Effector memory CD4-positive, alpha-beta T cell (primary cell): ENCODE measurements around the gene THOC6.
A peak's percentile ranks its signal among the peaks of the same experiment; 100 is the strongest.

ENCODE experiments used
- DNase-seq, 3 donors: peaks; one replicate each; pipeline ENCODE4 v3.0.0-alpha.2; 2020
- H3K27ac ChIP-seq: 2 replicates; pipeline ENCODE4 v1.7.0; 2013; ENCODE audit warnings: mild to moderate bottlenecking, low read length, moderate library complexity; ENCODE audit not compliant: insufficient read depth, poor library complexity, severe bottlenecking
- H3K27me3 ChIP-seq: replicated peaks from 2 replicates; pipeline ENCODE4 v1.7.0; 2013; ENCODE audit warnings: mild to moderate bottlenecking, low read length; ENCODE audit not compliant: insufficient read depth, control insufficient read depth, poor library complexity, severe bottlenecking
- H3K36me3 ChIP-seq: 2 replicates; pipeline ENCODE4 v1.7.0; 2013; ENCODE audit warnings: mild to moderate bottlenecking, low read length, moderate library complexity; ENCODE audit not compliant: control insufficient read depth, insufficient read depth
- H3K4me1 ChIP-seq: 2 replicates; pipeline ENCODE4 v1.7.0; 2013; ENCODE audit warnings: low read length, mild to moderate bottlenecking; ENCODE audit not compliant: control insufficient read depth, insufficient read depth, poor library complexity, severe bottlenecking
- H3K4me3 ChIP-seq: 2 replicates; pipeline ENCODE4 v1.7.0; 2013; ENCODE audit warnings: low read length, low read depth, mild to moderate bottlenecking; ENCODE audit not compliant: insufficient read depth, poor library complexity, severe bottlenecking
- H3K9me3 ChIP-seq: 2 replicates; pipeline ENCODE4 v1.7.0; 2013; ENCODE audit warnings: mild to moderate bottlenecking, low read length, moderate library complexity; ENCODE audit not compliant: control insufficient read depth

THOC6 gene

GRCh38 chr16:3014971-3015370 lies 8.9 kb upstream of the THOC6 start:
- Histone ChIP-seq H3K9me3 (no peaks in the 10 kb centered on the region), H3K4me3 (no peak overlapping the region), H3K4me1 (peaks cover 21% of the 10 kb centered on the region), H3K27me3 (peaks cover 8% of the 10 kb centered on the region), H3K36me3 (no peaks in the 10 kb centered on the region), H3K27ac (no peak overlapping the region)
- no peak for DNase-seq

- no peak overlapping the region for H3K4me3 ChIP-seq
- no peaks in the 10 kb centered on the region for H3K9me3 ChIP-seq
- no peak for DNase-seq
- H3K27me3 ChIP-seq: peaks cover 8% of the 10 kb centered on the region
- H3K4me1 ChIP-seq: peaks cover 29% of the 10 kb centered on the region
- no peaks in the 10 kb centered on the region for H3K36me3 ChIP-seq
- no peak overlapping the region for H3K27ac ChIP-seq
Observed at GRCh38 chr16:3015865-3016521, 7.8 kb upstream of the THOC6 start.

- peaks cover 43% of the 10 kb centered on the region for H3K4me1 ChIP-seq
- no peak overlapping the region for H3K4me3 ChIP-seq
- no peak for DNase-seq
- H3K9me3 ChIP-seq: no peaks in the 10 kb centered on the region
- H3K27me3 ChIP-seq: peaks cover 4% of the 10 kb centered on the region
- no peaks in the 10 kb centered on the region for H3K36me3 ChIP-seq
- H3K27ac ChIP-seq: no peak overlapping the region
Observed at GRCh38 chr16:3017344-3017743, 6.5 kb upstream of the THOC6 start.

- H3K4me1 ChIP-seq: peaks cover 45% of the 10 kb centered on the region
- no peak within 1 kb of the TSS for H3K4me3 ChIP-seq
- no peaks in the 10 kb centered on the region for H3K9me3 ChIP-seq
- DNase-seq: no peak
- H3K36me3 ChIP-seq: no peaks in the 10 kb centered on the region
- H3K27ac ChIP-seq: no peak within 1 kb of the TSS
- peaks cover 4% of the 10 kb centered on the region for H3K27me3 ChIP-seq
Observed at GRCh38 chr16:3017794-3018506, 5.9 kb upstream of the THOC6 start, which contains the start of gene CLDN6. Gene CLDN6, minus strand, starts transcription at chr16:3018183. Its CDS starts 2,162 bp downstream, at chr16:3016021.

GRCh38 chr16:3019594-3020246 lies 4.1 kb upstream of the THOC6 start:
- H3K9me3 ChIP-seq: no peaks in the 10 kb centered on the region
- H3K27me3 ChIP-seq: peaks cover 4% of the 10 kb centered on the region
- H3K27ac ChIP-seq: peak overlapping the region; percentile 18
- DNase-seq: no peak
- no peaks in the 10 kb centered on the region for H3K36me3 ChIP-seq
- H3K4me1 ChIP-seq: peaks cover 53% of the 10 kb centered on the region
- peak overlapping the region; percentile 22 for H3K4me3 ChIP-seq

GRCh38 chr16:3020247-3020603 lies 3.6 kb upstream of the THOC6 start, which contains the start of gene TNFRSF12A:
Gene TNFRSF12A, plus strand, starts transcription at chr16:3020368. Its CDS starts 30 bp downstream, at chr16:3020398.
- H3K36me3 ChIP-seq: no peaks in the 10 kb centered on the region
- H3K9me3 ChIP-seq: no peaks in the 10 kb centered on the region
- peak; percentile 54 to 61 (median 58) for DNase-seq
- H3K27ac ChIP-seq: peak within 1 kb of the TSS; percentile 88
- H3K4me1 ChIP-seq: peaks cover 53% of the 10 kb centered on the region
- peak within 1 kb of the TSS; percentile 57 for H3K4me3 ChIP-seq
- H3K27me3 ChIP-seq: peaks cover 4% of the 10 kb centered on the region

GRCh38 chr16:3020604-3021448 lies 3.0 kb upstream of the THOC6 start:
- Histone ChIP-seq H3K4me1 (peaks cover 53% of the 10 kb centered on the region), H3K9me3 (no peaks in the 10 kb centered on the region), H3K4me3 (peak overlapping the region; percentile 57), H3K27ac (peak overlapping the region; percentile 88), H3K27me3 (peaks cover 4% of the 10 kb centered on the region), H3K36me3 (peaks cover 4% of the 10 kb centered on the region)
- DNase-seq: peak; percentile 67 to 79 (median 76)

GRCh38 chr16:3021449-3022207 lies 2.2 kb upstream of the THOC6 start:
- H3K27me3 ChIP-seq: peaks cover 4% of the 10 kb centered on the region
- H3K4me1 ChIP-seq: peaks cover 53% of the 10 kb centered on the region

GRCh38 chr16:3022208-3022683 lies 1.6 kb upstream of the THOC6 start:
- no peaks in the 10 kb centered on the region for H3K9me3 ChIP-seq
- H3K4me3 ChIP-seq: no peak overlapping the region
- peaks cover 4% of the 10 kb centered on the region for H3K27me3 ChIP-seq
- H3K4me1 ChIP-seq: peaks cover 53% of the 10 kb centered on the region
- H3K27ac ChIP-seq: peak overlapping the region; percentile 88
- H3K36me3 ChIP-seq: peaks cover 19% of the 10 kb centered on the region
- DNase-seq: peak; percentile 67 to 74 (median 69)

More at GRCh38 chr16:3021449-3022207, 2.2 kb upstream of the THOC6 start:
- Histone ChIP-seq H3K36me3 (peaks cover 12% of the 10 kb centered on the region), H3K4me3 (peak overlapping the region; percentile 57), H3K9me3 (no peaks in the 10 kb centered on the region), H3K27ac (peak overlapping the region; percentile 88)
- DNase-seq: peak; percentile 64 to 86 (median 82)
